ENCODE measurements around the gene RAD51B. TPM values are rescaled to one million over a fixed set of nuclear protein-coding genes. Genes with fewer than 3 reads are reported as not detected.
A peak's percentile ranks its signal among the peaks of the same experiment; 100 is the strongest.

The RAD51B gene
- total RNA-seq, 4 donors from 2014 or later: 14.0 to 16.4 (median 14.8) TPM

DNA sequence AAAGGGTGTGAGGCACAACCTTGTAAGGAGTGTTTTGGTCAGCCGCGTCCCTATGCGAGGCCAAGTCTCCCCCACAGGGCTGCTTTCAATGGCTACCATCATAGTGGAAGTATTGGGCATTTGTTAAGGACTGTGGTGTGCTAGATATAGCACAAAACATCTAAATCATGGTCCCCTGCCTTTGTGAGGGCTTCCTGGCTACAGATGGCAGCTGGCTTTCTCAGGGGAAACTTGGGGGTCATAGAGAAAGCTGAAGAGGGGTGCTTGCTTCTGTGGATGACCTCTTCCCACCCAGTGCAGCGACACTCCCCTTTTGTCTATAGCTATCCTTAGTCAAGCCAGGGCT lies 657.5 kb downstream of the RAD51B start:
- TF ChIP-seq, protein P1, sequence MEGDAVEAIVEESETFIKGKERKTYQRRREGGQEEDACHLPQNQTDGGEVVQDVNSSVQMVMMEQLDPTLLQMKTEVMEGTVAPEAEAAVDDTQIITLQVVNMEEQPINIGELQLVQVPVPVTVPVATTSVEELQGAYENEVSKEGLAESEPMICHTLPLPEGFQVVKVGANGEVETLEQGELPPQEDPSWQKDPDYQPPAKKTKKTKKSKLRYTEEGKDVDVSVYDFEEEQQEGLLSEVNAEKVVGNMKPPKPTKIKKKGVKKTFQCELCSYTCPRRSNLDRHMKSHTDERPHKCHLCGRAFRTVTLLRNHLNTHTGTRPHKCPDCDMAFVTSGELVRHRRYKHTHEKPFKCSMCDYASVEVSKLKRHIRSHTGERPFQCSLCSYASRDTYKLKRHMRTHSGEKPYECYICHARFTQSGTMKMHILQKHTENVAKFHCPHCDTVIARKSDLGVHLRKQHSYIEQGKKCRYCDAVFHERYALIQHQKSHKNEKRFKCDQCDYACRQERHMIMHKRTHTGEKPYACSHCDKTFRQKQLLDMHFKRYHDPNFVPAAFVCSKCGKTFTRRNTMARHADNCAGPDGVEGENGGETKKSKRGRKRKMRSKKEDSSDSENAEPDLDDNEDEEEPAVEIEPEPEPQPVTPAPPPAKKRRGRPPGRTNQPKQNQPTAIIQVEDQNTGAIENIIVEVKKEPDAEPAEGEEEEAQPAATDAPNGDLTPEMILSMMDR (IDR thresholded peaks at IDR 0.05): no peak
- TF ChIP-seq POLR2A (IDR thresholded peaks at IDR 0.05): no peak
- Histone ChIP-seq H3K4me1 (peaks cover 46 to 75% of the 10 kb centered on the region in 2 donors), H3K9me3 (no peaks in the 10 kb centered on the region), H3K27ac (peak overlapping the region; percentile 92 to 97 (median 94)), H3K27me3 (no peaks in the 10 kb centered on the region), H3K36me3 (no peaks in the 10 kb centered on the region), H3K4me3 (replicated peaks in 1 of 3) (no peak overlapping the region)
- DNase-seq: no peak
- 91 to 96% methylated on average over 4 of the region's 4 CpGs for WGBS, 2 donors
- intact Hi-C loops (cut with DNase I): no loop called here

DNA sequence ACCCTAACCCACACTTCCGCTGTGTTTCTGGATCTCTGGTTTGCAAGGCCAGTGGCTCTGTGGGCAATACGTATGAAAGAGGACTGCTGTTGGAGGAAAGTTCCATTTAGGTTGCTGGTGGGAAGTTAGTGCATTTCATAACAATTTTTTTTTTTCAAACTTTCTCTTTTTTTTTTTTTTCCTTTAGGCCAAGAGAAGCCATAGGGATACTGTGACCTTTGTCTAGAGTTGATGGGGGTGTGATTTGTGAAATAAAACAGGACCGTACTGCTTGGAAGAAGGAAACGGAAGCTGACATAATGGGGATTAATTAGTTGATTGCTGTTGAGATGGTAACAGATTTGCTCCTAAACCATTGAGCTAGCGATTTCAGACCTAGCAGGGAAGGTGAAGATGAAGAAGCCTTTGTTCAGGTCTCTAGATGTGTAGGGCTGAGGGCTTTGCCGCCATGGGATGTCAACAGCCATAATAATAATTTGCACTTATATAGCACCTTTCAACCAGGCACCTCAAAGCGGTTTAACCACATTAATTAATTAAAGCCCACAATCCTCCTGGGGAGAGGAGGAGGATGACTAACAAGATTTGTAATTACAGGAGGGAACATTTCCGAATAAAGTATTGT lies 658.0 kb downstream of the RAD51B start:
- Histone ChIP-seq H3K9me3 (no peaks in the 10 kb centered on the region), H3K27me3 (no peaks in the 10 kb centered on the region), H3K36me3 (no peaks in the 10 kb centered on the region), H3K4me3 (replicated peaks in 1 of 3) (no peak overlapping the region), H3K4me1 (peaks cover 41 to 70% of the 10 kb centered on the region in 2 donors), H3K27ac (peak overlapping the region; percentile 92 to 97 (median 94))
- WGBS, 2 donors: 92 to 95% methylated on average over 8 of the region's 8 CpGs
- DNase-seq: no peak
- intact Hi-C loops (cut with DNase I): no loop called here
- TF ChIP-seq, protein P1 (IDR thresholded peaks at IDR 0.05): no peak
- no peak for TF ChIP-seq POLR2A (IDR thresholded peaks at IDR 0.05)

DNA sequence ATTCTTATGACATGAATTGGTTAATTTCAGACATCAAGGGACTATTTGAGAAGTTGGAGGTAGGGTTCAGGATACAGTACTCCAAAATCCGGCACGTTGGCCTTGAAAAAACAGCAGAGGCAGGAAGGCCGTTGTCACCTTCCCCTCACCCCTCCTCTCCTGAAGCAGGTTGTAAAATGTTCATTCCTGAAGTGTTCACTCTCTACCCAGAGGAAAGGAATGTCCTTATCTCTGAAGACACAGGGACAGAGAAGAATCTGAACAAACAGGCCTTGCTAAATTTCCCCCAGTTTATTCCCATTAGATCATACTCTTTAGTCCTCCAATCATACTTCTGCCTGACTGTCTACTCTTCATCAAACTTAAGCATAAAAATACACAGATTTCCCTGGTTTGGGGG lies 659.7 kb downstream of the RAD51B start:
- DNase-seq: peak; percentile 71 to 75
- peaks cover 32 to 69% of the 10 kb centered on the region in 2 donors for H3K4me1 ChIP-seq

DNA sequence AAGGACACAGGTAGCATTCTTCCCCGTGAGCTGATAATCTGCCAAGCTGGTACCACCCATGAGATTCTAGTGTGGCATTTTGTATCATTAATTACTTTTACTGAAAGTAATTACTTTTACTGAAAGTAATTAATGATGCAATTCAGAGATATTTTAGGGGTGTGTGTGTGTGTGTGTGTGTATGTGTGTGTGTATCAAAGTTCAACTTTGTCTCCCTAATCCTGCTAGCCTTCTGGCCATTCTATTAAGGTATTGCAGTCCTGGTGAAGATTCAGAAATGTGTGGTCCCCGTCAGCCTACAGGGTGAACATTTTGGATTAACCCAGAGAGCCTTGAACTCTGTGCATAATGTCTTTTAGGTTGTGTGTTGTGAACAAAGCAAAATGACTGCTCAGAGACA lies 662.4 kb downstream of the RAD51B start:
- H3K4me1 ChIP-seq: peaks cover 15 to 43% of the 10 kb centered on the region in 2 donors
- intact Hi-C loops (cut with DNase I): no loop called here

More for the DNA sequence above, 659.7 kb downstream of the RAD51B start:
- 33 to 49% methylated on average over 3 of the region's 3 CpGs for WGBS, 2 donors
- H3K4me3 ChIP-seq (replicated peaks in 1 of 3): no peak overlapping the region
- intact Hi-C loops (cut with DNase I): no loop called here
- TF ChIP-seq, protein P1 (IDR thresholded peaks at IDR 0.05): no peak
- peak in 1 of 2 donors; percentile 12 for TF ChIP-seq POLR2A (IDR thresholded peaks at IDR 0.05)
- H3K27ac ChIP-seq: peak overlapping the region; percentile 76 to 97 (median 92)
- no peaks in the 10 kb centered on the region for H3K27me3 ChIP-seq
- no peaks in the 10 kb centered on the region for H3K36me3 ChIP-seq
- H3K9me3 ChIP-seq: no peaks in the 10 kb centered on the region

More for the DNA sequence above, 662.4 kb downstream of the RAD51B start:
- H3K36me3 ChIP-seq: no peaks in the 10 kb centered on the region
- no peak overlapping the region for H3K4me3 ChIP-seq (replicated peaks in 1 of 3)
- peak overlapping the region in 1 of 3 donors; percentile 0 for H3K27ac ChIP-seq
- DNase-seq: no peak
- WGBS, 2 donors: 95 to 97% methylated on average over 2 of the region's 2 CpGs
- no peak for TF ChIP-seq POLR2A (IDR thresholded peaks at IDR 0.05)
- TF ChIP-seq, protein P1 (IDR thresholded peaks at IDR 0.05): no peak
- no peaks in the 10 kb centered on the region for H3K27me3 ChIP-seq
- H3K9me3 ChIP-seq: no peaks in the 10 kb centered on the region

Measured in thyroid gland (tissue), 4 donors.